Measurements from ENCODE around the gene RAP1GAP.

Gene RAP1GAP

DNA sequence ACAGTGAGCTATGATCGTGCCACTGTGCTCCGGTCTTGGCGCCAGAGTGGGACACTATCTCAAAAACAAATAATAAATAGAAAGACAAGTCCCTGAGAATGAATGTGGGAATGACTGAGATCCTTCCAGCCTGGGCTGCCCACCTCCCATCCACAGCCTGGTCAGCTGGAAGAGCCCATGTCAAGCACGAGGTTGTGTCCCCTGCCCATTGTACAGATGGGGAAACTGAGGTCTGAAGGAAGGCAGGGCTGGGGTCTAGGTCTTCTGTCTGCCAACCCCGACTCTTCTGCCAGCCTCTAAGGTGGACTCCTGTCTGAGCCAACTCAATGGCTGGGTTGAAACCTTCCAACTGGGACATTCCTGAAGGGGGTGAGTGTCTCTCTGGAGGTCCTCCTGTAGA is 79.5 kb downstream of the RAP1GAP start:
- no peak for DNase-seq

DNA sequence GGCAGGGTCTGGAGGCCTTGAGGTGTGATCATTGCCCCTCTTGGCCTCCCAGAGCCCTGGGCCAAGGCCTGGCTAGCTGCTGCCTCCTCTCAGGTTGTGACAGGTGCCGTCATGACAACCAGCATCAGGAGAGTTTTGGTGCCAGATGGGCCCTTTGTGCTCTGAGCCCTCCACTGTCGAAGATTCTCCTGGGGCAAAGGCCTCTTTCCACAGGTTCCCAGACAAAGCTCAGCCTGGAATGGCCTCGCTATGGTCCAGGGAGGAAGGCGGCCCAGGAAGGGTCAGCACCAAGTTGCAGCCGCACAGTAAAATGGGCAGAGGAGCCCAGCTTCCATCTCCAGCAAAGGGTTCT is 81.6 kb downstream of the RAP1GAP start:
- no peak for DNase-seq

DNA sequence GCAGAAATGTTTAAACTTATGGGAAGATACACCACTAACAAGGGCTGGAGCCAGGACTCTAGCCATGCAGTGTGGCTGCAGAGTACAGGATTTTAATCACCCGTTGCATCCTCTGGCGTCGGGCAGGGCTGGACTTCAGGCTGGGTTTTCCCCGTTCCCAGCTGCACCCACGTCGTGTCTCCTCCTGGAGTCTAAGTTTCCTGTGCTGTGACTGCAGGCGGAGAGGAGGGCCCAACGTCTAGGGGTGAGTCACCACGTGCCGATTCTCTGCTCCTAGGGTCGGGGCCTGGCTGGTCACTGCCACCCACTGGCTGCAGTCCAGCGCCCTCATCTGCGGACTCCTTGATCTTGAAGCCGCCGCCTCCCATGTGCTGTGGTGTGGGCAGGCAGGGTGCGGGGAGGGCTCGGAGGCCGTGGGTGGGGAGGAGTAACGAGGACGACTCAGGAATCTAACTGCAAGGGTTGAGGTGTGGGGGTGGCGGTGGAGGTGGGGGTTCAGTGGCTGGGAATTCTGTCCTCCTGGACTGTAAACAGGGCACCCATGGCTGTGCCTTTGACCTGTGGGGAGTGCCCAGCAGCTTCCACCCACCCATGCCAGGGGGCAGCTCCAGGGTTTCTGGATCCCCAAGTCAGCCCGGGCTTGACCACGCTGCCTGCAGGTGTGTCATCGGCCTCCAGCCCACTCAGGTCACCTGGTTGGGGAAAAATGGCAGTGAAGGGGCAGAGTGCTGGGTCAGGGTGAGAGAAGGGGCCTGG is 82.1 kb downstream of the RAP1GAP start:
- DNase-seq = no peak

DNA sequence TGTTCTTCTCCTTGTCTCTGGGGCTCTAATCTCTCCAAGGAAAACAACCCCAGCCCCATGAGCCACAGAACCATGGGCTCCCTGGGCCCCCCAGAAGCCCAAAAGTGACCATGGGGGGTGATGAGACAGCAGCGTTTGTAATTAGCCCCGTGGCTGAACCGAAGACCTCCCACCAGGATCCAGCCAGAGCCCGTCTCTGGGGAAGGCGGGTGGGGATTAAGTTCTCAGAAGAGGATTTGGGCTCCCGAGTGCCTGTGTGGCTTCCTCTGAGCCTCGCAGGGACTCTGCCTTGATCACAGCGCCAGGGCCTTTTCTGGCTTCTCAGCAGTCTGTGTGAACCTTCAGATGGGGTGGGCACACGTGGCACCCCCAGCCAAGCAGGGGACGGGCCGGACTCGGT is 82.9 kb downstream of the RAP1GAP start:
- no peak for DNase-seq

DNA sequence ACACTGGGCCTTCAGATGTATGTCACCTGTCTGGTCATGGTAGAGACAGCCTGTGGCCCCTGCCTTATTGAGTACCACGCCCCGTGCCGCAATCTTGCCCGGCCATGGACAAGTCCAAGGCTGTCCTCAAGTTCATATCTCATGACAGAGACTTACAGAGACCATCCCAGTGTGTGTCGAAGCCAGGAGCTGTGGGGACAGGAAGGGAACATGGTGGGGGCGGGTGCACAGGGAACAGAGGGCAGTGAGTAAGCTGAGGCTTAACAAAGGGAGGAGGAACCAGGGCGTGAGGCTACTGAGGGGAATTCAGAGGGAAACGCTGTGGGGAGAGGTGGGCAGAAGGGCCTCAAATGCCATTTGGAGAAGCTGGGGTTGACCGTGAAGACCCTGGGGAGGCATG is 84.1 kb downstream of the RAP1GAP start:
- no peak for DNase-seq

DNA sequence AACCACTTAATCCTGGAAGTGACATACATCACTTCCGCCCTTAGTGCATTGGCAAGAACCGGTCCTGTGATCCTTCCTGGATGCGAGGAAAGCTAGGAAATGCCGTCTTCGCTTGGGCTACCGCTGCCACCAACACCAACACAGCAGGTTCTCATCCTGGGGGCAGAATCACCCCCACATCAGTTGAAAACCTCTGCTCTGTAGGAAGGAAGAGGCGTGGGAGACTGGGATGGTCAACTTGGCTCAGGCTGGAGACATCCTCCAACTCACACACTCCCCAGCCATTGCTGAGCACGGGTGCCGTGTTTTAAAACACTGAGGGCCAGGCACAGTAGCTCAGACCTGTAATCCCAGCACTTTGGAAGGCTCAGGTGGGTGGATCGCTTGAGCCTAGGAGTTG is 85.1 kb downstream of the RAP1GAP start:
- no peak for DNase-seq

DNA sequence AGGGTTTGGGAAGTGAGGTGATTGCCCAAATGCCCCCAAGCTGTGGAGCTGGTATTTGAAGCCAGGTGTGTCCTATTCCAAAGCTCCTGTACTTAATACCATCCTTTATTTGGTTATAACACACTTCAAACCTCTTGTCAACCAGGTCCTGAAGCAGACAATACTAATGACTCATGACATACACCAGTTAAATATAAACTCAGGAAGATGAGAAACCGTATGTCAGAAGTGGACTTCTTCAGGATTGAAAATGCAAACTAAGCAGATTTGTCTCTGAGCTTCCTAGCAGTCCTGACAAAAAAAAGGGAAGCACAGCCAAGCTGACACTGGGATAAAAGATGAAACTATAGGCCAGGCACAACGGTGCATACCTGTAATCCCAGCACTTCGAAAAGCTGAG is 89.4 kb downstream of the RAP1GAP start:
- DNase-seq = no peak

DNA sequence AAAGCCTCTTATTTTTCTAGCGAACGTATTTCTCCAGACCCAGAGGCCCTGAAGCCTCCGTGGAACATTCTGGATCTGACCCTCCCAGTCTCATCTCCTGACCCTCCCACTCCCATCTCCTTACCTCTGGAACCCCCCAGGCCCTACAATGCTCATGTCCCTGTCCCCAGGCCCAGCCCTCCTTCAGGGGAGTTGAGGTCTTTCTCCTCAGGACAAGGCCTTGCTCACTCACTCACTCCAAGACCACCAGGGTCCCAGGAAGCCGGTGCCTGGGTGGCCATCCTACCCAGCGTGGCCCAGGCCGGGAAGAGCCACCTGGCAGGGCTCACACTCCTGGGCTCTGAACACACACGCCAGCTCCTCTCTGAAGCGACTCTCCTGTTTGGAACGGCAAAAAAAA is 91.2 kb downstream of the RAP1GAP start:
- DNase-seq = no peak

DNA sequence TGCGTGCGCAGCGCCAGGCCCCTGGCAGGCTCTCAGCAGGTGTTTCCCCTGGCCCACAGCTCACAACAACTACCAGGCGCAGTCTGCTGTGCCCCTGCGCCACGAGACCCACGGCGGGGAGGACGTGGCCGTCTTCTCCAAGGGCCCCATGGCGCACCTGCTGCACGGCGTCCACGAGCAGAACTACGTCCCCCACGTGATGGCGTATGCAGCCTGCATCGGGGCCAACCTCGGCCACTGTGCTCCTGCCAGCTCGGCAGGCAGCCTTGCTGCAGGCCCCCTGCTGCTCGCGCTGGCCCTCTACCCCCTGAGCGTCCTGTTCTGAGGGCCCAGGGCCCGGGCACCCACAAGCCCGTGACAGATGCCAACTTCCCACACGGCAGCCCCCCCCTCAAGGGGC is 91.8 kb downstream of the RAP1GAP start:
- DNase-seq = no peak

DNA sequence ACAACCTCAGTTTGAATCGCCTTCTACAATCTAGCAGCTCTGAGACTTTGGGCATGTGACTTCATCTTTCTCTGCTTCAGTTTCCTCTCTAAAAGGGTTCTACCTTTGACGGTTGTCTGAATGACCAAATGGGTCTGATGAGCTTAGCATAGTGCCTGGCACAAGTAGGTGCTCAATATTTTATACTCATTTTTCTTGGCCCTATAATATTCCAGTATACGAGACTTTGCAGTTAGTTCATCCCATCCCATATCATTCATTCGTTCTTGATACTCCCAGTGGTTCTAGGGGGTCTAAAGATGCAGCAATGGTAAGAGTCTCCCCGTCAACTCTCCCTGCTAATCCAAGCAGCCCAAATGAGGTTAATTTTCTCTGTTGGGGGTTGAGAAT is 92.4 kb downstream of the RAP1GAP start:
- DNase-seq = no peak

DNA sequence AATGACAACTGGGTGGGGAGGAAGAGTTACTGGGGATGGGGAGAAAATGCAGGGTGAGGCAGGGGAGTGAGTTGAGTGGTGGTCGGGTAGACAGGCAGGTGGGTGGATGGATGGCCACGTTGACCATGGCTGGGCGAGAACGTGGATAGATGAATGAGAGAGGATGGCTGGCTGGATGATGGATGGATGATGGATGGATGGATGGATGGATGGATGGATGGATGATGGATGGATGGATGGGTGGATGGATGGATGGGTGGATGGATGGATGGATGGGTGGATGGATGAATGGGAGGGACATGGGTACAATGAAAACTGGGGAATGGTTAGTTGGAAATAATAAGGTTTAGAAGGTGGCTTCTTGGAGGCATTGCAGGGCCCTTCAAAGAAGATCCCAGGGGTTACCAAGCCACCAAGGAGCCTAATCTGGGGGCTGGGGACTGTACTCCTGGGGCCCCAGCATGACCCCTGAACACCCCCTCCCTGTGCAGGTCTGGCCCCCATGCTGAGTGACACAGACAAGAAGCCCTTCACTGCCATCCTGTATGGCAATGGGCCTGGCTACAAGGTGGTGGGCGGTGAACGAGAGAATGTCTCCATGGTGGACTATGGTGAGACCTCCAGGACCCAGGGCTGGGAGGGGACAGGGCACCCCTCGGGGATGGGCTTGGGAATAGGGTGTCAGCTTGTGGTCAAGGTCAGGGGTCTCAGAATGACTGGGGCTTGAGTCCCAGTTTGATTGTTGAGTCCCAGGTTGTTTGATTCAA is 92.9 kb downstream of the RAP1GAP start:
- no peak for DNase-seq

DNA sequence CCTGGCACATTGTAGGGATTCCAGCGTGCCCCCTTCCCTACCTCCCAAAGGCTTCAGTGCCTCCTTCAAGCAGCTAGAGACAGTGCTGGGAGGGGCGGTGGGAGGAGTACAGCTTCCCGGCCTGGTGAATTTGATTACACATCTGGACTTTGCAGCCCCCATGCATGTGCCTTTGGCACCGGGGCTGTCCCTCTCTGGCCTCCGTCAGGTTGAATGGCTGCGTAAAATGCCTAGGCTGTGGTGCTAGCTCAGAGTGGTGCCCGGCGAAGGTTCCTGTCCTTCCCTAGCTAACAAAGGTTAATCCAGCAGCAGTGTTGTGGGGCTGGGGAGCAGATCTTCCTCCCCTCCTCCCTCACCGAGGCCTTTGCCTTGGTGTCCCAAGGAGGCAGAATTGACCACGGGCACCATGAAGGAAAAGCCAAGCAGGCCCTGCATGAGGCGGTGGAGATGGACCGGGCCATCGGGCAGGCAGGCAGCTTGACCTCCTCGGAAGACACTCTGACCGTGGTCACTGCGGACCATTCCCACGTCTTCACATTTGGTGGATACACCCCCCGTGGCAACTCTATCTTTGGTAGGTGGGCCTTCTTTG is 93.7 kb downstream of the RAP1GAP start:
- no peak for DNase-seq

DNA sequence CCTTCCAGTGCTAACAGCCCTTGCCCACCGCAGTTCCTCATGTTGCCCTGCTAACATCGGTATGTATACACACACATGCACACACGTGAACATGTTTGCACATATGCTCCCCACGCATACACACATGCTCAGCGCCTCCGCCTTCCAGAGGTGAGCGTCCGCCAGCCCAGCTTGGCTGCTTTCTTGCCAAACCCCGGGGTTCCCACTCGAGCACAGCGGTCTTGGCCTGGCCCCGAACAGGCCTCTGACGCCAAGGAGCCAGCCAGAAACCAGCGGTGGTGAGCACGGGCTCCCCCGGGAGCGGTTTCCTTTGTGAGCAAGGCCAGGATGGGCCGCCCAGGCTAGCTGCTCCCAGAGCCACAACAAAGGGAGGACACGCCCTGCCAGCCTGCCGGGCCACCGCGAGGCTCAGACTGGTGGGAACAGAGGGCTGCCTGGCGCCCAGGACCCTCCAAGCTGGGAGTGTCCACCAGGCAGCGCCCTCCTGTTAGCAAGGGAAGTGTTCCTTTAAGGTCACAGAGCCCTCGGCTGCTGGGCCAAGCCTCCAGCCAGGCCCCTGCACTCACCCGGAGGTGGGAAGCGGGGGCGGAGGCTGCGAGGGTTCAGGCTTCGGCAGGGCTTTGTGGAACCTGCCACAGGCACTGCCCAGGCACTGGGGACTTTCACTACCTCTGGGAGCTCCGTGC is 94.5 kb downstream of the RAP1GAP start:
- no peak for DNase-seq

DNA sequence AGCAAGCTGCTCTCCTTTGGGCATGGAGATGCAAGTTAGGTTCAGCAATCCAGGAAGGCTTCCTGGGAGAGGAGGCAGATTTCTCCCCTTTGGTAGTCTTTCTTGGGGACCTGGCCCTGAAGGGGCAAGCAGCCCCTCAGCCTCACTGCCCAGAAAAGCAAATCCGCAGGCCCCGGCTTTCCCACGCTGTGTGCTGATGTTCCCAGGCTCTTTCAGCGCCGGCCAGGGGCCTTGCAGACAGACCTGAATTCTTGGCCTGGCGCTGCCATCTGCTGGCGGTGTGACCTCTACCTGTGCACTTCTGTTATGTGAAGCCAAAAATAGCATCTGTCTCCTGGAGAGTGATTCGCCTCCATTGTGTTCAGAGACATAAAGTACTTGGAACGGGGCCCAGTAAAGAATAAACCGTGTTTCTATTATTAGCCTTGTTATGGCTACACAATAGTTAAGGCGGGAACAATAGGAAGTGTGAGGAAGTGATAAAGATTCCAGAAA is 95.1 kb downstream of the RAP1GAP start:
- no peak for DNase-seq

DNA sequence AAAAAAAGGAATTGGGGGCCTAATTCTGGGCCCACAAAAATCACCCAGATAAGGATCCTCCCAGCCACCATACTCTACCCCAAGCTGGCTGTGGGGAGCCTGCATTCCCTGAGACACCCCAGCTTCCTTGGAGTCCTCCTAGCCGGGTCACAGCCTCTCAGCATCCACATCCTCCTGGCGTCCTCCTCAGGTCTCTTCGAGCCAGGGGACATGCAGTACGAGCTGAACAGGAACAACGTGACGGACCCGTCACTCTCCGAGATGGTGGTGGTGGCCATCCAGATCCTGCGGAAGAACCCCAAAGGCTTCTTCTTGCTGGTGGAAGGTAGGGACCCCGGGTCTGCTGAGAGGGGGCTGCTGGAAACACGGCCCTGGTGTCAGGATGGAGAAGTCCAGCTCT is 95.7 kb downstream of the RAP1GAP start:
- no peak for DNase-seq

DNA sequence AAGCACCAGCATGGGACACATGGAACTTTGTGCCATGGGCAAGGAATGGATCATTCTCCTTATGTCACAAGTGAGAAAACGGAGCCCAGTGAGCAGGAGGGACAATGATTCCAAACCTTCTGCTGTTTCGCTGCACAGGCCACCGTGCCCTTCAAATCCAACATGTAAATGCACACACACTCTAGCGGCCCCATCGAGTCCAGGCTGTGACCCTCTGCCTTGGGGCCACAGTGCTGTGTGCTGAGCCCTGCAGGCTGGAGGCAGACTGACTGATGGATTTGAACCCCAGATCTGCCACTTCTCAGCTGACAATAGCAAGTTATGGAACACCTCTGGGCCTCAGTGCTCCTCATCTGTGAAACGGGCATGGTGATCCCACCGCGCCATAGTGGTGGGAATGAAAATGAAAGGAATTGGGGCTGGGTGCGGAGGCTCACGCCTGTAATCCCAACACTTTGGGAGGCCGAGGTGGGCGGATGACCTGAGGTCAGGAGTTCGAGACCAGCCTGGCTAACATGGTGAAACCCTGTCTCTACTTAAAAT is 96.4 kb downstream of the RAP1GAP start:
- no peak for DNase-seq

DNA sequence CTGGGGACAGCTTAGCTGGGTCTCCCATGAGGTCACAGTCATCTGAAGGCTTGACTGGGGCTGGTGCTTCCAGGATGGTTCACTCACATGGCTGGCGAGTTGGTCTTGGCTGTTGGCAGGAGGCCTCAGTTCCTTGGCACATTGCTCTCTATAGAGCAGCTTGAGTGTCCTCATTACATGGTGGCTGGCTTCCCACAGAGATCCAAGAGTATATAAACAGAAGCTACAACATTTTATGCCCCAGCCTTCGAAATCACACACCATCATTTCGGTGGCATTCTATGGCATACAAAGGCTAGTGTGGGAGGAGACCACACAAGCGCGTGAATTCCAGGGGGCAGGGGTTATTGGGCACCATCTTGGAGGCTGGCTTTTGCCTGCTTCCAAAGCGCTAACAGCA is 96.9 kb downstream of the RAP1GAP start:
- no peak for DNase-seq

DNA sequence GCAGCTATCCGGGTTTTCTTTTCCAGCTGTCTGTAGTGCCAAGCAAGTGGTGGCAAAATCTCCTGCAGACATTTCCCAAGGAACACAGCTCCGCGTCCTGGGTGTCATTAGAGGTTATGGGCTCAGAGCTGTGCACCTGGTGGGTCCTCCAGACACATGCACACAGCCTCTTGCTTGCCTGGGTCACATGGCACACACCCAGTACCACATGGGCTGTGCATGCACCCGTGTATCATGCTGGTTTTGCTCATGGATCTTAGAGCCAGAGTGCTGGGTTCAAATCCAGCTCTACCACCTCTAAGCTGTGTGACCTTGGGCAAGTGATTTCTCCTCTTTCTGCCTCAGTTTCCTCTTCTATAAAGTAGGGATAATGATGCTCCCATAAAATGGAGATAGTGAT is 98.3 kb downstream of the RAP1GAP start:
- no peak for DNase-seq

DNA sequence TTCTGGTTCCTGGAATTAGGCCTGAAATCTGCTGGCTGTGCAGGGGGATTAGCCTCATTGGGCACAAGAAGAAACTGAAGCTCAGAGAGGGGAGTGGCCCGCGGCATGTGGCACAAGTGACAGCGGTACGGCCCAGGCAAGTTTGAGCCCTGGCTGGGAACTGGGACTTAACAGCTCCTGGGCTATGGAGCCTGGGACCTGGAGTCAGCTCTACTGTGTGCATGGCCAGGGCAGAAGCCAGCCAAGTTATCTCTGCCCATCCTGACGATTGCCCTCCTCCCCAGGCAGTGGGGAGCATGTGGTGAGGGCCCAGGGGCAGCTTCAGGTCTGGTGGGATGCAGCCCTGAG is 98.7 kb downstream of the RAP1GAP start:
- DNase-seq = no peak

DNA sequence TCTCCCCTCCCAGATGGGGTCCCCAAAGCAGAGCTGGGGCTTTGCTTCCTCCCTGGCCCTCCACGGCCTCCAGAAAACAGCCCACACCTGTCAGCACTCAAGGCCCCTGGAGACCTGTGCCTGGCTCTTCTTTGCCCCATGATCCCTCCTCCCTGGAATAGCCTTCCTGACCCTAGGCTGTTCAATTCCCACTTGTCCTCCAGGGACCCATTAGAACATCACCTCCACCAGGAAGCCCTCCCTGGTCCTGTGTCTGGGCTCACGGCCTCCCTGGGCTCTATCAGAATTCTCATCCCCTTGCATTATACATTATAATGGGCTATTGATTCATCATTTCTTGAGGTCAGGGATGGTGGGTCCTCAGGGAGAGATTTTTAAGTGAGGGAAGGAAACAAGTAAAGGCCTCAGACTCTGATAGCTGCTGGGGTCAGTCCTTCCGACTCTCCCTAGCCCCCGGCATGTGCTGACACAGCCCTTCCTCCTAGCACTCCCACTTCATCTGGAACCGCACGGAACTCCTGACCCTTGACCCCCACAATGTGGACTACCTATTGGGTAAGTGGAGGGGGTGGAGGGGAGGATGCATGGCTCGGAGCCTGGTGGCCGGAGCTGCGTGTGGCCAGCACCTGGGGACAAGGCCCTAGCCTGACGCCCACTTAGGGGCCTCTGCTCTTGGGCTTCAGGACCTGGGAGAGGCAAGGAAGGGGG is 99.2 kb downstream of the RAP1GAP start:
- no peak for DNase-seq

DNA sequence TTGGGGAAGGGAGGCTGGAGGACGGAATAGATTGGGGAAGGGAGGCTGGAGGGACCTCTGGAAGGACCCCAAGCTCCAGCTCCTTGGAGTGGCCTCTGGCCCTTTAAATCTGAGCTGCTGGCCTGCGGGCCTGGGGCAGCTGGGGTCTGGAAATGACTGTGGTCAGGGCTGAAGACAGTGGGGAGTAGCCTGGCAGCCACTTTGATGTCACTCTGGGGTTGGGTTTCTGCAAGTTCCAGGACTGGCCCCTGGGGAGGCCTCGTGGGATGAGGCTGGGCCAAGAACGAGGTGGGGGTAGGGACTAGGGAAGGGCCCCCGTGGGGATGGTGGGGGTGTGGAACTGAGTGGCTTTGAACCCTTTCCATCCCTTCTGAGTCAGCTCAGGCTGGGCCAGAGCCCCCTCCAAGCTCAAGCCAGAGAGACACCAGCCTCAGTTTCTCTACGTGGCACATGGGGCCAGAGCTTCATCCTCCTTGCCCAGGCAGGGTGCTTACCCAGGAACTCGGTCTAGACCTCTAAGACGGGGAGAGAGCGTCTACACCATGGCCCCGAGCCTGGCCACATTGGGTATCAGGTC is 100.3 kb downstream of the RAP1GAP start:
- DNase-seq = no peak

DNA sequence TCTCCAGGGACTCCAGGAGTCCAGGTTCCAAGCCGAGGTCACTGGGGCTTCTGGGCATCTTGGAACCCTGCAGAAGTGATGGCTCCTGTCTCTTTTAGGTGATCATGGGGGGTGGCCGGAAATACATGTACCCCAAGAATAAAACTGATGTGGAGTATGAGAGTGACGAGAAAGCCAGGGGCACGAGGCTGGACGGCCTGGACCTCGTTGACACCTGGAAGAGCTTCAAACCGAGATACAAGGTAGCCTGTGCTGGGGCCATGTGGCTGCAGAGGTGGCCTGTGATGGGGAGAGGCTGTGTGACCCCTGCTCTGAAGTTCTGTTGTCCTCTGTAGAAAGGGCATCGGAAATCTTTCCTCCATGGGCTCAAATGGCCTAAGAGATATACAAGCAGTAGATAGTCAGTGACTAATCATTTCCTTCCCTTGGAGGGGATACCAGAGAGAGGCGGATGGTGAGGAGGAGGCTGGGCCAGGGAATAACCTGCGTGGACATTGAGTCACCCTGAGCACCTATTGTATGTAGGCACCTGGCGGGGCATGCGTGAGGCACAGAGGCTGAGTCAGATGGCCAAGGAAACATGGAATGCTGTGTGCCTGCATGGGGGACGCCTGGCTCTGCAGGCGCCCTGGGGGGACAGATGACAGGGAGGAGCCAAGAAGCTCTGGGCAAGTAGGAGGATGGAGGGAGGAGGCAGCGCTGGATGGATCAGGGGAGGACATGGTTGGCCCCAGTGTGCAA is 101.0 kb downstream of the RAP1GAP start:
- no peak for DNase-seq
